GM12801 (cell line): ENCODE measurements around the gene ZRSR2.

Experiments
- CTCF ChIP-seq: IDR thresholded peaks from one replicate; pipeline ENCODE4 v1.5.1; 2011; ENCODE audit warnings: control low read depth; ENCODE audit not compliant: insufficient read length; ENCODE audit errors: extremely low read depth

Gene ZRSR2

GRCh38 chrX:15785176-15785750 lies 5.0 kb upstream of the ZRSR2 start:
- TF ChIP-seq CTCF = no peak

DNA sequence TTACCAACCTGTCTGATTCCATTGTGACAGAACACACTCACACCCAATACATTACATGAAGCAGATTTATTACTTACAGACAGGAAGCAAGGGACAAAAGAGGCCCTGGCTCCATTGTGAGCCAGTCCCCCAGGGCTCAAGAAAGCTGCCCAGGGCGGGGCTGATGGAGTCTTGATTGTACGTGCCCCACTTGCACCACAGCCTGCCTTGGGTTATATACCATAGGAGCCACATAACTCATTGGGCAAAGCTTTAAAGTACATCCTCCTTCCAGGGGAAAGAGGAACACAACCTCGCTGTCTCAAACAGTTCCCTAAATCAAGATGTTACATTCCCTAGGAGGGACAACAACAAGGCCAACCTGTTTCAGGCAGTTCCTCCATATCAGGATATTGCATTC lies 3.4 kb upstream of the ZRSR2 start:
- no peak for TF ChIP-seq CTCF

- no peak for TF ChIP-seq CTCF
Observed at GRCh38 chrX:15790769-15791290, 546 bp downstream of the ZRSR2 start.

DNA sequence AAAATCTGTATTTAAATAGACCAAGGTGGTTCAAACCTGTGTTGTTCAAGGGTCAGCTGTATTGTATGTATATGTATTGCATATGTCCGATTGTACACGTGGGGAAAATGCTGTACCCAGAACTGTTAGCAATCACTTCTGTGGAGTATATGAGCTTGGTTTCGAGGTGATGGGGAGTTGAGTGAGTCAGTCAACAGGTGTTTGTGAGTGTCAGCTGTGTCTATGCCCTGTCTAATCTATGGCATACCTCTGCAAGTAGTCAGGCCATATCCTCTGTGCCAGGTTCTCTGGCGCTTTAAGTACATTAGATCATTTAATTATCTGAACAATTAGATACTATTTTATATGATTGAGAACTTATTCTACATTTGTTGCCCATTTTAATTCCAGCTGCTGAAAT lies 7.4 kb downstream of the ZRSR2 start:
- no peak for TF ChIP-seq CTCF

- TF ChIP-seq CTCF = no peak
Observed at GRCh38 chrX:15804563-15804962, 14.3 kb downstream of the ZRSR2 start.

GRCh38 chrX:15808254-15808653 lies 18.0 kb downstream of the ZRSR2 start:
- TF ChIP-seq CTCF = no peak

DNA sequence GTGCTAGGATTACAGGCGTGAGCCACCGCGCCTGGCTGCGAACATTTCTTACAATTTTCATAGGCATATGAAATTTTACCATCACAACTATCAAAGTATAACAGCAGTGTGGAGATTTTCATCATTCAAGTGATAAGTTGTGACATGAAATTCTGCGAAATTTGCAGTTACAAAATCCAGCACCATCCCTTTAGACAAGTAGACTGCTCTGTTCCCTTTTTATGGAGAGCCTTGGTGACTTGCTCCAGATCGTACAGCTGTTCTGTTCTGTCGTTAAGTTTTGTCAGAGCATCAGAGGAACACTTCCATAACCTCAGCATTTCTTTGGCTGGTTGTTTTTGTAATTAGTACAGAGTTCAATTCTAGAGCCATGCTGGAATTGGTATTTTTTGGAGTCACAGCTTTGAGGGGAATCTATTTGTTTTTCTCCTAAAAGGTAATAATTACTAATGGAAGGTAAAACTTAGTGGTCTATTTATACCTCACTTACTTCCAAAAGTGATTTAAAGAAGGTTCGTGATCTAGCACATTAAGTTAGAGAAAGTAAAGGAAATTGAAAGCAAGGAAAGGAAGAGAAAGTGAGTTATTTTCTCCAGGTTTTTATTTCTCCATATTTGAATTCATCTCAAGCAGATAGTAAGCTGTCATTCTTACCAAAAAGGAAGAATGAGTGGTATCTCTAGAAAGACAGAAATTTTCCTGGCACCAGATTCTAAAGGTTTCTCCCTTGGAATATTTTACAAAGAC lies 22.1 kb downstream of the ZRSR2 start:
- TF ChIP-seq CTCF = no peak
